Transverse colon (tissue), 4 donors: ENCODE measurements around the gene GNG5. TPM values are rescaled to one million over a fixed set of nuclear protein-coding genes. Genes with fewer than 3 reads are reported as not detected.
"Not testable (repeated sequence)": the region's sequence is repeated elsewhere in the genome, so short reads cannot be mapped to it uniquely, and the experiment has no call there.

Source experiments
- DNase-seq: peaks from one replicate; pipeline ENCODE4 v3.0.0-alpha.2; 2019
- H3K27ac ChIP-seq, 4 donors: fragments of 200-600 bp; sonication (generic); 2 replicates each; pipeline ENCODE4 v1.5.1; 2016 to 2018; ENCODE audit warnings: inconsistent platforms in 4 of 4
- H3K27me3 ChIP-seq: fragments of 200-600 bp; sonication (generic); 2 replicates; pipeline ENCODE4 v1.5.1; 2017; ENCODE audit warnings: inconsistent platforms
- H3K36me3 ChIP-seq, 4 donors: fragments of 200-600 bp; sonication (generic); 2 replicates each; pipeline ENCODE4 v1.5.1; 2017 to 2019; ENCODE audit warnings: inconsistent platforms in 4 of 4
- H3K4me1 ChIP-seq, 4 donors: fragments of 200-600 bp; sonication (generic); 2 replicates each; pipeline ENCODE4 v1.5.1; 2017 to 2020; ENCODE audit warnings: inconsistent platforms in 4 of 4
- H3K4me3 ChIP-seq, 4 donors: fragments of 200-600 bp; sonication (generic); 1 replicate in 1 of 4; 2 replicates in 3 of 4; pipeline versions ENCODE4 v1.5.1 to v1.6.1; 2017 to 2019; ENCODE audit warnings: inconsistent platforms in 4 of 4
- H3K9me3 ChIP-seq, 2 donors: fragments of 200-600 bp; sonication (generic); 2 replicates each; pipeline ENCODE4 v1.5.1; 2017 to 2019; ENCODE audit warnings: inconsistent platforms in 2 of 2
- CTCF ChIP-seq, 5 experiments: fragments of 200-600 bp in 3 of 5; fragments of 450-650 bp in 2 of 5; sonication (generic) in 3 of 5; IDR thresholded peaks; 1 replicate in 2 of 5; 2 replicates in 3 of 5; pipeline ENCODE4 v1.5.1; 2016 to 2017; ENCODE audit warnings: antibody characterized with exemption in 5 of 5, inconsistent platforms in 3 of 5, mild to moderate bottlenecking in 2 of 5, moderate library complexity in 1 of 5
- EP300 ChIP-seq: sonication (generic); formaldehyde crosslinking; IDR thresholded peaks from one replicate; pipeline ENCODE4 v1.6.1; 2017; ENCODE audit warnings: antibody characterized with exemption, low read depth
- POLR2A ChIP-seq: fragments of 450-650 bp; IDR thresholded peaks from one replicate; pipeline ENCODE4 v1.6.1; 2016; ENCODE audit warnings: antibody characterized with exemption, mild to moderate bottlenecking, moderate library complexity
- POLR2AphosphoS5 ChIP-seq, 3 donors: sonication (generic); formaldehyde crosslinking; IDR thresholded peaks; one replicate each; pipeline ENCODE4 v1.6.1; 2016; ENCODE audit warnings: antibody characterized with exemption in 3 of 3
- WGBS, 2 donors: methylation state at CpG; one replicate each; pipeline ENCODE4 v1.1.5; 2018; ENCODE audit warnings: low coverage in 1 of 2; 5-methylcytosine and 5-hydroxymethylcytosine counted together
- in situ Hi-C, 4 donors: fragments of 200-750 bp; cut with MboI; loops; one replicate each; pipeline versions ENCODE4 v1.15.0 to v1.15.1; 2017; ENCODE audit warnings: low sequenced_read_pairs in 3 of 4, low pct_ligation_motif_present in 1 of 4, low pct_unique_long_range_greater_than_20kb in 1 of 4
- intact Hi-C: fragments of 100-400 bp; cut with DNase I; formaldehyde crosslinking; loops from one replicate; pipeline ENCODE4 v1.15.1; 2023; ENCODE audit warnings: low total_unique reads
- total RNA-seq, 4 donors: library from RNA; depleted of rRNA; stranded (reverse); fragments of >200 nt; gene quantifications; one replicate each; pipeline ENCODE4 v1.1.0, GENCODE V29; 2016

The GNG5 gene
- total RNA-seq, 4 donors from 2014 or later, result 19.1 to 172 (median 127) TPM

GRCh38 chr1:84452436-84452835, 53.9 kb downstream of the GNG5 start:
- Histone ChIP-seq H3K4me3 (no peak overlapping the region), H3K27ac (no peak overlapping the region), H3K27me3 (no peaks in the 10 kb centered on the region), H3K9me3 (no peaks in the 10 kb centered on the region), H3K36me3 (no peaks in the 10 kb centered on the region), H3K4me1 (no peaks in the 10 kb centered on the region)
- DNase-seq, result no peak
- 65% methylated on average over 3 of the region's 3 CpGs; no CpG with 5 or more reads in 1 of the 2 donors for WGBS, 2 donors
- intact Hi-C loops (no loop called here), in situ Hi-C loops (loop anchor here in 3 of 4 donors (10.0 to 25.0 kb wide), 2 partner anchors 310 to 312 kb away; no protein-coding TSS in a partner anchor)
- TF ChIP-seq POLR2A, result no peak
- no peak for TF ChIP-seq CTCF (IDR thresholded peaks at IDR 0.05)
- TF ChIP-seq POLR2AphosphoS5 (IDR thresholded peaks at IDR 0.05), result no peak
- no peak for TF ChIP-seq EP300

GRCh38 chr1:84450910-84451309, 55.5 kb downstream of the GNG5 start:
- intact Hi-C loops, result no loop called here
- no peaks in the 10 kb centered on the region for H3K27me3 ChIP-seq

DNA sequence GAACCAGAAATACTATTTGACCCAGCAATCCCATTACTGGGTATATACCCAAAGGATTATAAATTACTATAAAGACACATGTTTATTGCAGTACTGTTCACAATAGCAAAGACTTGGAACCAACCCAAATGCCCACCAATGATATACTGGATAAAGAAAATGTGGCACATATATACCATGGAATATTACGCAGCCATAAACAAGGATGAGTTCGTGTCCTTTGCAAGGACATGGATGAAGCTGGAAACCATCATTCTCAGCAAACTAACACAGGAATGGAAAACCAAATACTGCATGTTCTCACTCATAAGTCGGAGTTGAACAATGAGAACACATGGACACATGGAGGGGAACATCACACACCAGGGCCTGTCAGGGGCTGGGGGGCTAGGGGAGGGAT, 57.7 kb downstream of the GNG5 start:
- intact Hi-C loops, H3K36me3 ChIP-seq, H3K9me3 ChIP-seq, DNase-seq, H3K27me3 ChIP-seq, H3K27ac ChIP-seq, H3K4me3 ChIP-seq, H3K4me1 ChIP-seq: not testable (repeated sequence)
- WGBS, 2 donors, result 93 to 95% methylated on average over 3 of the region's 3 CpGs
- in situ Hi-C loops, result loop anchor here in 3 of 4 donors (10.0 to 25.0 kb wide), 5 partner anchors 164 to 536 kb away; no protein-coding TSS in a partner anchor

More at GRCh38 chr1:84450910-84451309, 55.5 kb downstream of the GNG5 start:
- no peak for TF ChIP-seq EP300
- no peak for TF ChIP-seq CTCF (IDR thresholded peaks at IDR 0.05)
- no peak for TF ChIP-seq POLR2A
- TF ChIP-seq POLR2AphosphoS5 (IDR thresholded peaks at IDR 0.05), result no peak
- Histone ChIP-seq H3K9me3 (no peaks in the 10 kb centered on the region), H3K27ac (no peak overlapping the region), H3K4me1 (no peaks in the 10 kb centered on the region), H3K36me3 (no peaks in the 10 kb centered on the region), H3K4me3 (no peak overlapping the region)
- WGBS, 2 donors, result 78 to 85% methylated on average over 2 of the region's 2 CpGs
- in situ Hi-C loops, result loop anchor here in 3 of 4 donors (10.0 to 25.0 kb wide), 2 partner anchors 311 to 314 kb away; no protein-coding TSS in a partner anchor
- DNase-seq, result no peak

Other genes starting within 250 kb of the GNG5 start
- 10 to 100 TPM in 3 of 4 donors, 1 to 10 TPM in 1; 2.2 to 17.8 (median 13.9) TPM for gene SAMD13, start 204.9 kb downstream of the GNG5 start, total RNA-seq
- 1 to 10 TPM in 1 of 4 donors, under 1 TPM in 1, not detected in 2; 0.64 to 1.9 TPM for gene DNASE2B, start 108.1 kb downstream of the GNG5 start, total RNA-seq
- 10 to 100 TPM; 14.7 to 38.4 (median 25.9) TPM for gene RPF1, start 27.3 kb downstream of the GNG5 start, total RNA-seq
- gene SPATA1, start 195 bp downstream of the GNG5 start, total RNA-seq, result 1 to 10 TPM in 1 of 4 donors, under 1 TPM in 1, not detected in 2; 0.14 to 1.6 TPM
- 10 to 100 TPM in 3 of 4 donors, 1 to 10 TPM in 1; 3.8 to 25.7 (median 16.2) TPM for gene CTBS, start 67.9 kb upstream of the GNG5 start, total RNA-seq
- gene SSX2IP, start 183.9 kb upstream of the GNG5 start, total RNA-seq, result 10 to 100 TPM in 3 of 4 donors, 1 to 10 TPM in 1; 7.1 to 15.2 (median 11.4) TPM